Measurements from ENCODE around the gene HLA-B.

DNA sequence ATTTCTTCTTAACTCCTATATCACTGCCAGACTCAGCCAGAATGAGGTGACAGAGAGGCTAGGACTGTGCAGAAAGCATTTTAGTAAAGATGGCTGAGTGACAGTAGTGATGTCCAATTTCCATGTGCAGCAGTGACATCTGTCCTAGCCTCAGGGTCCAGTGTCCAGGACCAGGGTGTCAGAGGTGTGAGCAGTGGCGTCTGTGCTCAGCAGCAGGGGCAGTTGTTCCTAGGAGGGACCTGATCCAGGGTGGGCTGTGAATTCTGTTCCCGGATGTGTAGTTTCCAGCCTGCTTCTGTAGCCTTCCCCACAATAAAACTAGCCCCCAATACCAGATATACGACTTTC is 6.0 kb downstream of the HLA-B start:
- TF ChIP-seq, protein P1, sequence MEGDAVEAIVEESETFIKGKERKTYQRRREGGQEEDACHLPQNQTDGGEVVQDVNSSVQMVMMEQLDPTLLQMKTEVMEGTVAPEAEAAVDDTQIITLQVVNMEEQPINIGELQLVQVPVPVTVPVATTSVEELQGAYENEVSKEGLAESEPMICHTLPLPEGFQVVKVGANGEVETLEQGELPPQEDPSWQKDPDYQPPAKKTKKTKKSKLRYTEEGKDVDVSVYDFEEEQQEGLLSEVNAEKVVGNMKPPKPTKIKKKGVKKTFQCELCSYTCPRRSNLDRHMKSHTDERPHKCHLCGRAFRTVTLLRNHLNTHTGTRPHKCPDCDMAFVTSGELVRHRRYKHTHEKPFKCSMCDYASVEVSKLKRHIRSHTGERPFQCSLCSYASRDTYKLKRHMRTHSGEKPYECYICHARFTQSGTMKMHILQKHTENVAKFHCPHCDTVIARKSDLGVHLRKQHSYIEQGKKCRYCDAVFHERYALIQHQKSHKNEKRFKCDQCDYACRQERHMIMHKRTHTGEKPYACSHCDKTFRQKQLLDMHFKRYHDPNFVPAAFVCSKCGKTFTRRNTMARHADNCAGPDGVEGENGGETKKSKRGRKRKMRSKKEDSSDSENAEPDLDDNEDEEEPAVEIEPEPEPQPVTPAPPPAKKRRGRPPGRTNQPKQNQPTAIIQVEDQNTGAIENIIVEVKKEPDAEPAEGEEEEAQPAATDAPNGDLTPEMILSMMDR (IDR thresholded peaks at IDR 0.05): no peak
- no peak for TF ChIP-seq POLR2A (IDR thresholded peaks at IDR 0.05)

Measured in Peyer's patch (tissue), 4 donors.